HG03442 (cell line): ENCODE data around the gene FHOD3.

Experiments used
- ATAC-seq: cut with Tn5 transposase; IDR thresholded peaks from one replicate; pipeline ENCODE4 v1.9.1; 2021; ENCODE audit warnings: mild to moderate bottlenecking, moderate library complexity; ENCODE audit not compliant: unreplicated experiment

Gene FHOD3

DNA sequence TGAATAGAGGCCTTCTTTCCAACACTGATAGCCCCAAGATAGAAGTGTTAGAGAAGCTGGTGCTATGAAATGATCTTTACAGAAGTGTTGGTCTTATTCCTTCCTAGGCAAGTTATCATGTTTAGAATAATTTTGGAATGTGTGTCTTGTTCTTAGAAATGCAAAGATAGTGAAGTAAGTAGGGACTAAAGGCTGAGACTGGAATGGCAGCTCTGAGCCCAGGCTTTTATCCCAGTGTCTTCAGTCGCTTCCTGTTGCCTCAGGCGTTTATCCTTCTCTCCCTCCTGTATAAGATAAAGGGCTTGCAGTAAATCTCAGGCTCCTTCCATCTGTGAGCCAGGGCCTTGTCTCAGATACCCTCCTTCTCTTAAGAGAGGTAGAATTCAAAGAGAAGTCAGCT, 313.1 kb downstream of the FHOD3 start:
- no peak for ATAC-seq

DNA sequence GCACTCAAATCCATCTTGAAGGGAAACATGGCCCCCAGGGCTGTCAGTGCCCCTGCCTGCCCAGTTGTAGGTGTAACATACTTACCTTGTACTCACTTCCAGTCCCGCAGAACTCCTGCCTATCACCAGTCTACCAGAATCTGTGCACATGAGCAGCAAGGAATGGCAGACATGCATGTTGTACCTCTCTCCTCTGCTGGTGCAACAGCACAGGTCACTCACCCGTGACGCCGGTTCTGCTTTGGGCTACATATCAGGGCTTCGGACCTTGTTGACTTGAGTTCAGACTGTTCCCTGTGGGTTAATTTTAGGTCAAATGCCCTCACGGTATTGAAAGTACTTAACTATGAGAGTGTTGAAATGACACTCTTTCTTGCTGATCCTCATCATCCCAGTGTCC, 315.6 kb downstream of the FHOD3 start:
- no peak for ATAC-seq

DNA sequence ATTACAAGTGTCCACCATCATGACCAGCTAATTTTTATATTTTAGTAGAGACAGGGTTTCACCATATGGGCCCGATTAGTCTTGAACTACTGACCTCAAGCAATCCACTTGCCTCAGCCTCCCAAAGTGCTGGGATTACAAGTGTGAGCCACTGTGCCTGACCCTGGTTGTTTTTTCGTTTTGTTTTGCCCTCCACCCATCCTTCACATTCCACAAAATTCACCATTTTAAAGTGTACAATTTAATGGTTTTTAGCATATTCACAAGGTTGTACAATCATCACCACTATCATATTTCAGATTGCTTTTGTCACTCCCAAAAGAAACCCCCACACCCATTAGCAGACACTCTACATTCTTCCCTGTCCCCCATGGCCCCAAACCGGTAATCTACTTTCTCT, 316.3 kb downstream of the FHOD3 start:
- ATAC-seq = no peak

DNA sequence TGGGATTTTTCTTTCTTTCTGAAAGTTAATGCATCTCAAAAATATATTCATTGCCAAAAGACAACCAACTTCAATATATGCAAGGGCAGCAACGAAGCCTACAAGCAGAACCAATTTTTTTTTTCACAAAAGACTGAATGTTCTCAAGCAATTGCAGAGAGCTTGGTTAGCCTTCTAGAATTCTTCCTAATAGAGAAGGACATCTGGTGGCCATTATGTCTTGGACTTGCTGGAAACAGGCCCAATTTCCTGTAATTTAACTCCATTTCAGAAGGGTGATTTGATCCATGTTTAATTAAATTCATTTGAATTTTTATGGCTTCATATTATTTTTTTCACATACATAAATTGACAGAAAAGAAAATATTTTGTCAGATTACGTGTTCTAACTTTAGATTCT, 323.3 kb downstream of the FHOD3 start:
- no peak for ATAC-seq

DNA sequence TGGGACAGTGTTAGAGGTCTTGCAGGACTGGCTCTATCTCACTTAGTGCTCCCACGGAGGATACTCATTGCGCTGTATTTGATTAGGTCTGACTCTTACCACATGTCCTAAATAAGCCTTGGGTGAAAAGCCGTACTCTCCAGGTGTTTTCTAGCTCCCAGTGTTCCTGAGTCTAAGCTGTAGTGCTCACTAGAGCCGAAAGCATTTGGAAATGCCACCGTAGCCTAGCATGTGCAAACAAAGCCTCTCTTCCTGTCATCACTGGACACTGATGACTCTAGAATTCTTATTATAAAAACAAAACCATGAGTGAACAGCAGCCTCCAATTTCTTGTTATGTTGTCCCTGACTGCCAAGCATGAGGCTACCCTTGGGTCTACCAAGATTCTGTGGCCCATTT, 325.1 kb downstream of the FHOD3 start:
- no peak for ATAC-seq

DNA sequence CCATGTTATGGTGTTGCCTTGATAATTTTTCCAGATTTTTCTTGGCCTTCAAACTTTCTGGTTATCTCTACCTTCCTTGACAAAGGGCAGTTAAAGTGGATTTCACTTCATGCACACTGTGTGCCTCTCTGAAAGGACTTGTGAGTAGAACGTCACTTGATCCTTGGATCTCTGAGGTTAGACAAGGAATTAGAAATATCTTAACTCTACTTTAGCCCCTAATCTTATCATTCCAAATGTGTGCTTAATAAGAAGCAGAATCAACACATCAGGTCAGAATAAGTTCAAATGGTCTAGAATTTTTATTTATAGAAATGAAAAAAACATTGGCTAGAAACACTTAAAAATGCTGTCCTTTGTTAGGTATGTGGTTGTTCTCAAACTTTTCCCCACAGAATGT, 325.6 kb downstream of the FHOD3 start:
- no peak for ATAC-seq

DNA sequence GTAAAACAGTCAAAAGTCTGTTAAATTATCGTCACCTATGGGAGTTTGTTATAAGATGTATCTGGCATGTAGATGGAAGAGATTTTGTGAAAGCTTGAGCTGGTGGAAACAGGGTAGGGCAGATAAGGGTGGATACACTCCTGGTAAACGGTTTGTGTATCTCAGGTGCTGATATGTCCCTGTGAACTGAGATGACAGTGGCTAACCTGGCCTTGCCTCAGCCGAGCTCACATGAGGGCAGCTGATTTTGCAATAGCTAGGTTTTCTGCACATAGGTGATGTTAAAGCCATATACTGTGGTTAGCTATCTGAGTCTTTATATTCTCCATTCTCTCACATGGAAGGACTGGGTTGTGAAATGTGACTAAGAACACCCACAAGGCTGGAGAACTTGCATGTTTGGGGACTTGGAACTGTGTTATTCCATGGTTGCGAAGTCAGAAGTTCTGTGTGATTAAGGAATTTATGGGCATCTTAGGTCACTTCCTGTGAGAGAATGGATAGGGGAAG, 326.2 kb downstream of the FHOD3 start:
- no peak for ATAC-seq

DNA sequence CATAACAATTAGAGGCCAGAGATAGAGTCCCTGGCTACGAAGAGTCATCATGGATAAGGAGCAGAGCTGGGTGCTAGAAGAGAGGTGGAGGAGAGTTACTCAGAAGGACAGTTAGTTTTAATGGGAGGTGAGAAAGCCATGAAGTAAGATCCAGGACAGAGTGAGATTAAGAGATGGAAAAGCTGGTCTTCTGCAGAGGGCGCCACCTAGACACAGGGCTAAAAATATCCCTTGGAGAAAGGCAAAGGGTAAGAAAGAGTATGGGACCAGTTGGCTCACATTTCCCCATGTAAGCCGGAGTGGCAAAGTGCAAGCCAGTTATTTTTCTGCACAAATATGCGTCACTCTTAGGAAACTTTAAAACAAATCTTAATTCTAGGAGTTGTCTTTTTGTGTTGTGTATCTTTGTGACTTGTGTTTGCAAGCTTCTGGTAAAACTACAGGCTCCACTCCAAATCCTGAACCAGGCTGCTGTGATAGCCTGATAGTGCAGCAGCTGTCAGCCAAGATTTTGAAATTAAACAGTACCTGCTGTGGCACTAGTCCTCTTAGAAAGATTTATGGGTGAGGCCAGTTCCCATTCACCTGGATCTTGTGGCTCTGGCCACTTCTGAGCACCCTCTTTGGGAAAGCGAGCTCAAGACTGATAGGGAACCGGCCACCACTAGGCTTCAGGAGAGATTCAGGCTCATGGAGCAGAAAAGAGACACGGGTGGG, 327.1 kb downstream of the FHOD3 start:
- ATAC-seq = no peak

DNA sequence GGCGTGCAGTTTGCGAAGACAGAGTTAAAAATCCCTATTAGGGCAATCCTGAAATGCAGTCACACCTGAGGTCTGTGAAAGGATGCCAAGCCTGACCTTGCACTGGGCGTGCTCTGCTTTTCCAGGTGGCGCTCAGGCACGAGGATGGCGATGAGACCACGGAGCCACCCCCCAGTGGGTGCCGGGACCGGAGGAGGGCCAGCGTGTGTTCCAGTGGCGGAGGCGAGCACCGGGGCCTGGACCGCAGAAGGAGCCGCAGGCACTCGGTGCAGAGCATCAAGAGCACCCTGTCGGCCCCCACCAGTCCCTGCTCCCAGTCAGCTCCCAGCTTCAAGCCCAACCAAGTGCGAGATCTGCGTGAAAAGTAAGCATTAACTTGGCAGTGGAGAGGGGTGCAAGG, 327.9 kb downstream of the FHOD3 start:
- no peak for ATAC-seq

DNA sequence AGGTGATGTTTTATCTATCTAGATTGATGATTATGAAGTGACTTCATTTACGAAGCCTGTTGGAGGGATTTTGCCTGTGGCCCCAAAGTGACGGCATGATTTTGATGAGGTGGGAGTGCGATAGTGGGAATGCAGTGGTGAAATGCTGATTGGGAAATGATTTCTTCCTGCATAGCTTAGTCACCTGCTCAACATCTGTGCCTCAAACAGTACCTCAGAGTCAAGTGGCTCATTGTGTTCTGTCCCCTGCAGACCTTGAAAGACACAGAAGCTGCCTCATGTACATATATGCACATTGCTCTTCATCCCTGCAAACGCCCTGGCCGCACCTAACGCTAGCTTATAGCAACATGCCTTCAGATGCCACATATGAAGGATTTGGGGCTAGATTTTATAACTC, 330.1 kb downstream of the FHOD3 start:
- ATAC-seq = no peak

DNA sequence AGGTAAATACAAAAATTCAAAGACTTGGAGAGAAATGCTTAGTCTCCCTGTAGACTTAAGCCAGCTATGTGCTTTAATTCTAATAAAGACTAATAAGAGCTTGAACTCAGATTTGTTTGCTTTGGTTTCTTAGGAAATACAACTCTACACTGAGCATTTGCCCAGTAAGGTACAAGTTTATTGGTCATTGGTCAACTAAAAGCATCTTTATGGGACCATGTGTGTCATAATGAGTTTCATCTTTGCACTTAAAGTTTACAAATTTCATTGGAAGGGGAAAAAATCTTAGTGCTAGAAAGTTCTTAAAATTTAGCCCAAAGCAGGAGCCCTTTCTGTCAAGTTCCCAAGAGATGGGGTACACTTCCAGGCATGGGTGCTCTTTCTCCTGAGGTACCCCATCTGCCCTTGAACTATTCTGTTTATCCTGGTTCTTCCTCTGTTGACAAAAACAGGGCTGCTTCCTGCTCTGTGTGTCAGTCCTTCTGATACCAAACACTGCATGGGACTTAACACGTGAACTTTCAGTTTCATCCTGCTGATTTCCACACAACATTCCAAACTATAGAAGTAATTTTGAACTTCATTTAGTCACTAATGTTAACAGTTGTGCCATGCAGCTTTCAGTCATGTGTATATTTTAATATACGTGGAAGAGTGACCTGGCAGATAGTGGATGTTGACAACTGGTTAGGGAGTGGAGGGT, 331.1 kb downstream of the FHOD3 start:
- no peak for ATAC-seq

DNA sequence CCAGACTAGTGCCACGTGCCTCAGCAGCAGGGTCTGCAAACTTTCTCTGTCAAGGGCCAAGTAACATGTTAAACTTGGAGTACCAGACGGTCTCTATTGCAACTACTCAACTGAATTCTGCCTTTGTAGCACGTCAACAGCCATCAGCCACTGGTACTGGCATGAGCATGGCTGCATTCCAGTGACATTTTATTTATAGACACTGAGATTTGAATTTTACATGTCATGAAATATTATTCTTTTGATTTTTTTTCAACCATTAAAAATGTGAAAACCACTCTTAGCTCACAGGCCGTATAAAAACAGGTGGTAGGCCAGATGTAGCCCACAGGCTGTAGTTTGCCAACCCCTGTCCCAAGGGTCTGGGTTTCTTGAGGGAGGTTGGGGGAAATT, 331.6 kb downstream of the FHOD3 start:
- no peak for ATAC-seq

DNA sequence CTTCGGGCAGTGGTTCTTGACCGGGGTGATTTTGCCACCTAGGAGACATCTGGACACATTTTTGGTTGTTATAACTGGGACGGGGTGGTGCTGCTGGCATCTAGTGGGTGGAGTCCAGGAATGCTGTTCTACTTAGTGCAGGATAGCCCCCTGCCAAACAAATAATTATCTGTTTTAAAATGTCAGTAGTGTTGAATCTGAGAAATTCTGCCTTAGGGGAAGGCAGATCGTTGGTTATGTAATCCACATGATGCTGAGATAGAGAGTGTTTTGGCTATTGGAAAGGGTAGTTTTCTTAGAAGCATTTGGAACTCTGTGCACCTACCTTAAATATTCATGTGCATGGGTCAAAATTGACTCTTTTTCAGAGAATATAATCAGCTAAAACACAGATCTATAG, 332.3 kb downstream of the FHOD3 start:
- ATAC-seq = no peak

DNA sequence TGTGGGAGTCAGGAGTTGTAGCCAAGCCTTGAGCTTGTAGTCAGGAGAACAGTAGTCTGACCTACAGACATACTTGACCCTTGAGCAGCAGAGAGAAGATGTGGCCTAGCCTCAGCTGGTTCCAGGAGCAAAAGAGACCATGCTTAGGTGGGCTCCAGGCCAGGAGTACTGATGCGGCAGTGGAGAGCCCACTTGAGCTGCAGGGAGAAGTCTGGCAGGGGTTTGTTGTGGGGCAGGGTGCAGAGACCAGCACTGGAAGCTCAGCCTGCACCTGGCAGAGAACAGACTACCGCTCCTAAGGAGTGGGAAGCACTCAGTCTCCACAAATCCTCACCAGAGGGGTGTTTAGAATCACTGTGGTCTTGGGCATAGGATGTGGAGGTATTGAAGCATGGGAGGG, 333.4 kb downstream of the FHOD3 start:
- ATAC-seq = no peak

DNA sequence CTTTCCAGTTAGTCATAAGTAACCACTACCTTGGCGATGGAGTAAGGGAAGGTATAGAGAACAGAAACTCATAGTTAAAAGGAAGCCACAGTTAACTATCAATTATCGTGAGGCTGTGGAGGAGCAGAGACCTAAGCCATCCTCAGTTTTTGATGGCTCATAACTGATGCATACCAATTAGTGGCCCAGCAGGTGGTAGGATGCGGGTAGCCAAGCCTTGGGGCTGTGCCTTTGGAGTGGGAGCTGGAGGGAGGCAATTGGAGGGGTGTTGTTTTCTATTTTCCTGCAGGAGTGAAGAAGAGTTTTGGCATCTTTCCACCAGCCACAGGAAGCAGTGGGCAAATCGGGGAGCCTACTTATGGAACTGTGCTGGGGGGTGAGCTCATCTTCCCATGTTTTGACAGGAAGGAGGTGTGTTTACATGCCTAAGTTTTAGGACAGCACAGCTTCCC, 336.5 kb downstream of the FHOD3 start:
- ATAC-seq = peak; percentile 32

DNA sequence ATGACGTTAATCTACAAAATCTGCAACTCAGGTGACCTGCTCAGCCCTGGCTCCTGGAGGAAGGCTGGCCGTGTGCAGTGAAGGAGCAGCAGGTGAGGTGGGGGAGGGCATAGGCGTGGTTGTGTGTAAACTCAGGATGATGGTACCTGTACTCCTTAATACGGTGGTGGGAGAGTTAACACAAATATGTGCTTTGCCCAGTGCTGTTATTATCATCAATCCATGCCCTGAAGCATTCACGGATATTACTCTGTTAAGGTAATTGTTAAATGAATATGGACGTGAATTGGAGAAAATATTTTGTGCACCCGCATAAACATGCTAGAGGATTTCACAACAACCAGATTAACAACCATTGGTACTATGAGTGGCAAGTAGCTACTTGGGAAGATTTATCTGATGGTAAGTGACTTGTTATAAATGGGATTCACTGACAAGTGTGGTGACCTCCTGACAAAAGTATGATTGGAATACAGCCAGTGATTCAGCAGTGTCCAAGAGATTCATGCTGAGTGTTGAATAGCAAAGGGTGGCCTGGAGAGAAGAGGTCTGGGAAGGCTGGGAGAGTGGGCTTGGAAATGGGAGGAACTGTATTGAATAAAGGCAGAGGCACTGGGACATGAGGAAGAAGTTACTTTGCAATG, 337.2 kb downstream of the FHOD3 start:
- no peak for ATAC-seq

DNA sequence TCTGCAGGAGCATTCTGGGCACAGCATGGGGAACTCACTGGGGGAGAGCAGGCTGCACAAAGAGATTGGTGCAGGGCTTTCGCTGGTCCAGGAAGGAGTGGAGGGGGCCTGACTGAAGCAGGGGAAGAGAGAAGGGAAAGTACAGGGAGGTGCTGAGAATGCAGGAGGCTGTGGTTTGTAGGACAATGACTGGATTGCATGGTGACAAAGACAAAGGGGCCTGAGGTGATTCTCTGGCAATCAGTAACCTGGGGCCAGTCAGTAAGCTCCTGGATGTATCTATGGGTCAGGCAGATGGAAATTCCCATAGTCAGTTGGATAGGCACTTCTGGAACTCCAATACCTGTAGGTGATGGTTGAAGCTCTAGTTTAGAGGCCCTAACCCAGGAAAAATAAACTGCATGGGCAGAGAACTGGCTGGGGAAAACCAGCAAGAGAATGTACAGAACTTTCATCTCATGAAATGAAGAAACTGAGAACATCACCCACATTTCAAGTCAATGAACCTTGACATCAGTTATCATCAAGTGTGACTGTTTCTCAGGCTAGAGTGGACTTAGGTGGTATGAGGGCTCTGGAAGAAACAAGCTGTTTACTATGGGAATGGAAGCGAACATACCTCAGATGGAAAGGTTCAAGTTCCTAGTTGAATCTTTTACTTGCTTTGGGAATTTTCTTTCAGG, 338.0 kb downstream of the FHOD3 start:
- ATAC-seq = peak; percentile 29

DNA sequence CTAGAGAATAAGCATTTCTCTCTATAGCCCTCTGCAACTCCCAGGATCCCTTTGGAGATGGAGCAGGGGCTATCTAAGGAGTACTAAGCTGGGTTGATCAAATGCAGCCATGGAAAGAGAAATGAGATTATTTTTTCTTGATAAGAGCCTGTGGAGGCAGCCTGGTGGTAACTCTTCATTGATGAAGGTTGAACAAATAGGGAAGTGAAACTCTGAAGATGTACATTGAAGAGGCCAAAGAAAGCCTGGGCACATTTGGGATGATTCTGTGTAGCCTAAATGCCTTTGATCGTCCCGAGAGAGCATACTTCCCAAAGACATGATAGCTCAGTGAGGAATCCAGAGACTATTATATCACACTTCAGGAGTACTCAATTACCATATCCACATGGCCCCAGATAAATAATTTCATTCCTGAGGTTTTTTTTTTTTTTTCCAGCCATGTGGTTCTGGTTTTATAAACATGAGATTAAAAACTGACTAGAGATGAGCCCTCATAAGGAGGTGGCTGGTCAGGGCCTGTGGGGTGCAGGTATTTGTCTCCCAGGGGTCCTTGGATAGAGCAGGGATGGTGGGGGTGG, 338.8 kb downstream of the FHOD3 start:
- peak; percentile 26 for ATAC-seq

DNA sequence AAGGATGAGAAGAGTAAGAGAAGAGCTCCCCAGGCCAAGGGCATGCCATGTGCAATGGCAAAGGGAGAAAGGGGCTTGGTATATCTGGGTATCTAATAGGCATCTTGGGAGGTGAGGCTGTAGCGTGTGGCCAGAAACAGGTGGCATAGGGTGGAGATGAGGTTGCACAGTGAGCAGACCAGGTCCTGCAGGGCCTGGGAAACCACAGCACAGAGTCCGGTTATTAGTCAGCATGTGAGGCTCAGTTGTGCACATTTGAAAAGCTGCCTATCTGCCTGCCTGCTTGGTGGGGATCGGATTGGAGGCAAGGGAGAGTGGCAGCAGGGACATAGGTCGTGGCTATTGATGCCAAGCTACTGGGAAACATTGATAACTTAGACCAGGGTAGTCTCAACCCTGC, 340.7 kb downstream of the FHOD3 start:
- ATAC-seq = peak; percentile 91

DNA sequence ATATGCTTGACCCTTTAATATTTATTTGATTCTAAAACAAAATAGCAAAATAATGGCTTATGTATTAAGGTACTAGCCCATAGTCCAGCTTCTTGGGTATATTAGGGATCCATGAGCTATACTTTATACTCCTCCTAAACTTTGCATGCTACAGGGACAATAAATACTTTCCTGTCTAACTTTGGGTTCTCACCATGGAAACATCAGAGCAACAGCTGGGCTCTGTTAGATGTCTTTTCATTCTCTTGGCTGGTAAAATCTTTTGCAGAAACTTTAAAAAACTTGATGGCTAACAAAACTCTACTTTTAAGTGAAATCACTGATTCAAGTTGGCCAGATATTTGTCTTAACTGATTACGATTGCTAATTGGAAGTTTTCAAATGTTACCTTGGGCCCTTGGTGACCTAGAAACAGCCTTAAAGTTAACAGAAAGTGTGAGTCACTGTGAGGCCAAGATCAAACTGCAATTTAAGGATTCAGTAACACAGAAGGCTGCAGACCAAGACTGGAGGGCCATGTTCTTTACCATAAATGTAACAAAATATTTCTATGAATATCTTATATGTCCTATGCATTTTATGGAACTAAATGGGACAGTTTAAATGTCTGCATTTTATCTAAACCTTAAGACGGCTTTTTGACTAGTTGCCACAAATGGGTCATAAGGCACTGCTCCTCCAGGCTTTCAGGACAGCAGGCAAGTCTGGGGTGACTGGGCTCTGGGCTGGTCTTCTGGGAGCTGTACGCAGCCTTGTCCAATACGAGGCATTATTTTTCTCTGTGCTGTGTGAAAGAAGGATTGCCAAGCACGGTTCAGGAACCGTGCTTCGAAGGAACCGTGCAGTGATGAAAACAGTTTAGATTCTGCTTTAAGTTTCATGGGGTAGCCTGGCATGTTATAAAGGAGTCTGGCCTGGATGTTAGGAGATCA, 342.8 kb downstream of the FHOD3 start:
- ATAC-seq = no peak
